WTC11 (cell line): ENCODE measurements around the gene CYBA.

Experiments used
- CTCF ChIP-seq: fragments of 200-600 bp; IDR thresholded peaks from 2 replicates; pipeline ENCODE4 v1.8.0; 2022; ENCODE audit warnings: antibody characterized with exemption
- EMX1 ChIP-seq: fragments of 250-450 bp; sonication (Bioruptor Pico); IDR thresholded peaks from 2 replicates; pipeline ENCODE4 v1.8.0; 2021; ENCODE audit warnings: mild to moderate bottlenecking
- FOXP1 ChIP-seq: sonication (generic); formaldehyde crosslinking; IDR thresholded peaks from 2 replicates; pipeline ENCODE4 v1.8.0; 2022; ENCODE audit warnings: missing genetic modification reagents, mild to moderate bottlenecking, moderate library complexity, borderline replicate concordance
- IRF1 ChIP-seq: sonication (generic); formaldehyde crosslinking; IDR thresholded peaks from 2 replicates; pipeline ENCODE4 v1.8.0; 2023; ENCODE audit warnings: missing genetic modification reagents
- MYBL2 ChIP-seq: sonication (generic); formaldehyde crosslinking; IDR thresholded peaks from 2 replicates; pipeline ENCODE4 v1.8.1; 2023; ENCODE audit warnings: mild to moderate bottlenecking, moderate library complexity, missing genetic modification reagents
- NFE2L1 ChIP-seq: sonication (generic); formaldehyde crosslinking; IDR thresholded peaks from 2 replicates; pipeline ENCODE4 v1.8.1; 2023; ENCODE audit warnings: missing genetic modification reagents
- NFYB ChIP-seq: sonication (generic); formaldehyde crosslinking; conservative IDR thresholded peaks from 2 replicates; pipeline ENCODE4 v1.8.0; 2022; ENCODE audit warnings: low read depth, missing genetic modification reagents
- SMAD3 ChIP-seq: sonication (generic); formaldehyde crosslinking; IDR thresholded peaks from 2 replicates; pipeline ENCODE4 v1.8.0; 2022; ENCODE audit warnings: missing genetic modification reagents, mild to moderate bottlenecking, borderline replicate concordance
- USF1 ChIP-seq: sonication (generic); formaldehyde crosslinking; IDR thresholded peaks from 2 replicates; pipeline ENCODE4 v1.8.0; 2022; ENCODE audit warnings: mild to moderate bottlenecking, missing genetic modification reagents
- USF2 ChIP-seq: sonication (generic); formaldehyde crosslinking; IDR thresholded peaks from 2 replicates; pipeline ENCODE4 v1.8.1; 2023; ENCODE audit warnings: mild to moderate bottlenecking, missing genetic modification reagents, moderate library complexity
- ZBTB21 ChIP-seq: sonication (generic); formaldehyde crosslinking; IDR thresholded peaks from 2 replicates; pipeline ENCODE4 v1.8.1; 2023; ENCODE audit warnings: mild to moderate bottlenecking, missing genetic modification reagents, borderline replicate concordance
- ZBTB43 ChIP-seq: sonication (generic); formaldehyde crosslinking; IDR thresholded peaks from 2 replicates; pipeline ENCODE4 v1.8.1; 2023; ENCODE audit warnings: mild to moderate bottlenecking, missing genetic modification reagents
- ZNF138 ChIP-seq: sonication (generic); formaldehyde crosslinking; conservative IDR thresholded peaks from 2 replicates; pipeline ENCODE4 v1.8.1; 2022; ENCODE audit warnings: mild to moderate bottlenecking, moderate library complexity, missing genetic modification reagents
- ZNF423 ChIP-seq: fragments of 250-450 bp; sonication (Bioruptor Pico); IDR thresholded peaks from 2 replicates; pipeline ENCODE4 v2.1.2; 2022; ENCODE audit warnings: mild to moderate bottlenecking, moderate library complexity

- TF ChIP-seq EMX1 (CRISPR knock-in tag), result no peak
- no peak for TF ChIP-seq ZBTB21
- no peak for TF ChIP-seq CTCF
- no peak for TF ChIP-seq IRF1 (CRISPR knock-in tag)
- TF ChIP-seq USF2 (CRISPR knock-in tag), result no peak
- TF ChIP-seq MYBL2 (CRISPR knock-in tag), result no peak
- no peak for TF ChIP-seq FOXP1 (CRISPR knock-in tag)
- no peak for TF ChIP-seq ZNF423
- no peak for TF ChIP-seq NFYB (CRISPR knock-in tag)
- TF ChIP-seq USF1, result no peak
- TF ChIP-seq ZBTB43 (CRISPR knock-in tag), result no peak
- TF ChIP-seq ZNF138, result no peak
- no peak for TF ChIP-seq NFE2L1 (CRISPR knock-in tag)
- TF ChIP-seq SMAD3 (CRISPR knock-in tag), result no peak
Measured at GRCh38 chr16:88696441-88696840, 45.6 kb upstream of the CYBA start.
